ENCODE data around the gene LPAR2. TPM values are rescaled to one million over a fixed set of nuclear protein-coding genes. Genes with fewer than 3 reads are reported as not detected.

Gene LPAR2
- polyA plus RNA-seq, 1 donor (not counting 4 experiments of a cell fraction or from before 2014, with no cell fraction given), result 7.3 TPM

- no peaks in the 10 kb centered on the region for H3K27me3 ChIP-seq (ENCODE audit: control insufficient read depth, extremely low read depth, insufficient read depth, low read length)
- H3K27ac ChIP-seq (ENCODE audit: control insufficient read depth, insufficient read depth, low read length), result no peak overlapping the region
- no peak overlapping the region for H3K4me3 ChIP-seq (ENCODE audit: control insufficient read depth in 2 of 3, extremely low read depth in 1 of 3, insufficient read depth in 2 of 3, low read depth in 1 of 3, low read length in 3 of 3)
- H3K79me2 ChIP-seq (ENCODE audit: control insufficient read depth, insufficient read depth, low read length), result peaks cover under 1% of the 10 kb centered on the region
- TF ChIP-seq EZH2 (IDR thresholded peaks at IDR 0.05; ENCODE audit: low read length), result no peak
- no peak for TF ChIP-seq CTCF (optimal IDR thresholded peaks at IDR 0.05 in 1 of 3, IDR thresholded peaks at IDR 0.05 in 1 of 3, conservative IDR thresholded peaks at IDR 0.05 in 1 of 3; ENCODE audit: extremely low read depth in 1 of 3, insufficient read depth in 2 of 3, low read length in 3 of 3)
- H3K9me3 ChIP-seq (ENCODE audit: control insufficient read depth, low read depth, low read length), result no peaks in the 10 kb centered on the region
- H3K9ac ChIP-seq (ENCODE audit: control insufficient read depth, extremely low read depth, insufficient read depth, low read length), result no peak overlapping the region
- no peak overlapping the region for H3K4me2 ChIP-seq (ENCODE audit: control insufficient read depth, extremely low read depth, insufficient read depth, low read depth, low read length)
- dilution Hi-C loops (cut with MboI; ENCODE audit: extremely low pct_ligation_motif_present, low sequenced_read_pairs), result no loop called here
- H2AFZ ChIP-seq (ENCODE audit: control insufficient read depth, low read length), result no peak overlapping the region
- H4K20me1 ChIP-seq (ENCODE audit: control insufficient read depth, extremely low read depth, insufficient read depth, low read length), result no peaks in the 10 kb centered on the region
- H3K4me1 ChIP-seq (ENCODE audit: control insufficient read depth, extremely low read depth, insufficient read depth, low read length), result peaks cover 4% of the 10 kb centered on the region
- FAIRE-seq, result no peak
- no peaks in the 10 kb centered on the region for H3K9me1 ChIP-seq (ENCODE audit: control insufficient read depth, extremely low read depth, insufficient read depth, low read length)
- H3K36me3 ChIP-seq (ENCODE audit: control insufficient read depth in 2 of 2, extremely low read depth in 1 of 2, insufficient read depth in 2 of 2, low read length in 2 of 2), result peaks cover 15 to 32% of the 10 kb centered on the region in 2 experiments
- no peak for DNase-seq (ENCODE audit: low read depth, low spot score)
Observed at GRCh38 chr19:19637523-19638251, 9.7 kb upstream of the LPAR2 start.

GRCh38 chr19:19637186-19637522, 9.1 kb upstream of the LPAR2 start:
- Histone ChIP-seq H3K4me3 (ENCODE audit: control insufficient read depth in 2 of 3, extremely low read depth in 1 of 3, insufficient read depth in 2 of 3, low read depth in 1 of 3, low read length in 3 of 3) (no peak overlapping the region), H3K4me1 (ENCODE audit: control insufficient read depth, extremely low read depth, insufficient read depth, low read length) (no peaks in the 10 kb centered on the region), H3K27me3 (ENCODE audit: control insufficient read depth, extremely low read depth, insufficient read depth, low read length) (no peaks in the 10 kb centered on the region), H3K9me3 (ENCODE audit: control insufficient read depth, low read depth, low read length) (no peaks in the 10 kb centered on the region), H2AFZ (ENCODE audit: control insufficient read depth, low read length) (no peak overlapping the region), H3K9me1 (ENCODE audit: control insufficient read depth, extremely low read depth, insufficient read depth, low read length) (no peaks in the 10 kb centered on the region), H3K27ac (ENCODE audit: control insufficient read depth, insufficient read depth, low read length) (no peak overlapping the region), H4K20me1 (ENCODE audit: control insufficient read depth, extremely low read depth, insufficient read depth, low read length) (no peaks in the 10 kb centered on the region), H3K4me2 (ENCODE audit: control insufficient read depth, extremely low read depth, insufficient read depth, low read depth, low read length) (no peak overlapping the region), H3K9ac (ENCODE audit: control insufficient read depth, extremely low read depth, insufficient read depth, low read length) (no peak overlapping the region), H3K36me3 (ENCODE audit: control insufficient read depth in 2 of 2, extremely low read depth in 1 of 2, insufficient read depth in 2 of 2, low read length in 2 of 2) (peaks cover 18 to 34% of the 10 kb centered on the region in 2 experiments), H3K79me2 (ENCODE audit: control insufficient read depth, insufficient read depth, low read length) (no peaks in the 10 kb centered on the region)
- dilution Hi-C loops (cut with MboI; ENCODE audit: extremely low pct_ligation_motif_present, low sequenced_read_pairs), result no loop called here
- DNase-seq (ENCODE audit: low read depth, low spot score) (no peak), FAIRE-seq (no peak)
- TF ChIP-seq CTCF (optimal IDR thresholded peaks at IDR 0.05 in 1 of 3, IDR thresholded peaks at IDR 0.05 in 1 of 3, conservative IDR thresholded peaks at IDR 0.05 in 1 of 3; ENCODE audit: extremely low read depth in 1 of 3, insufficient read depth in 2 of 3, low read length in 3 of 3), result no peak
- TF ChIP-seq EZH2 (IDR thresholded peaks at IDR 0.05; ENCODE audit: low read length), result no peak

Data from keratinocyte (primary cell).